ENCODE data around the gene LY86. TPM values are rescaled to one million over a fixed set of nuclear protein-coding genes. Genes with fewer than 3 reads are reported as not detected.

The LY86 gene
- total RNA-seq, 2 donors from 2014 or later = 0.96 to 2.4 TPM

DNA sequence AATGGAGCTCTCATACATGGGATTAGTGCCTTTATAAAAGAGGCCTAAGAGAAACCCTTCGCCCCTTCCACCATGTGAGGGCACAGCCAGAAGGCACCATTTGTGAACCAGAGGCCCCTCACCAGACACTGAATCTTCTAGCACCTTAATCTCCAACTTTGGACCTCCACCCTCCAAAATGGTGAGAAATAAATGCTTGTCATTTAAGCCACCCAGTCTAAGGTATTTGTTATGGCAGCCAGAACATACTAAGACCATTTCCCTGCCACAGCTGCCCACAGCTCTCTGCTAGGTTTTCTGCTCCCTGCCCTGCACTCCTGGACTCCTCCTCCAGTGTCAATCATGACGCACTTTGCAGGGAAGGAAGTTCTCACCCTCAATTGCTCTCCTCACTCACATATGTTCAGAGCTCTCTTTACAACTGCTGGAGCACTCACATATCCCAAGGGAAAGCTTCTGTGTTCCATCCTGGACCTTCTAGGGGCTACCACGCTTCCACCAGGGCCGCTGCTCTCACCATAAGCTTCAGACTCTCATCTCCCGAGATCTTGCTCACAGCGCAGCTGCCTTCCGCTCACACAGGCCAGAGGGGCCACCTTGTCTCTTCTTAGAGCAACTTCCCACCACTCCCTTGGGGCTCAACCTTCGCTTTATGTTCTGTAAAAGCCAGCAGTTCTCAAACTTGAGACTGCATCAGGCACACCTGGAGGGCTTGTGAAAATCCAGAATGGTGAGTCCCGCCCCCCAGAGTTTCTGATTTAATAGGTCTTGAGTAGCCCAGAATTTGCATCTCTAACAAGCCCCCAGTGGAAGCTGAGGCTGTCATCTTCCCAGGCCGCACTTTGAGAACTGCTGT, 1.6 kb upstream of the LY86 start:
- Mint-ChIP-seq H3K36me3 (peaks cover 7 to 23% of the 10 kb centered on the region in 2 donors), H3K27ac (peak overlapping the region in 1 of 2 donors; percentile 55), H3K9me3 (peaks cover 4 to 18% of the 10 kb centered on the region in 2 donors)
- DNase-seq (ENCODE audit: low spot score in 2 of 2) (no peak), ATAC-seq (peak; percentile 34 to 46)

- no peak for DNase-seq (ENCODE audit: low spot score in 2 of 2)
- H3K36me3 Mint-ChIP-seq = peaks cover 10 to 25% of the 10 kb centered on the region in 2 donors
- H3K27ac Mint-ChIP-seq = peak overlapping the region in 1 of 2 donors; percentile 55
- no peak for ATAC-seq
- peaks cover 4 to 14% of the 10 kb centered on the region in 2 donors for H3K9me3 Mint-ChIP-seq
Observed at GRCh38 chr6:6587696-6588063, 840 bp upstream of the LY86 start.

GRCh38 chr6:6588924-6589709, 597 bp downstream of the LY86 start:
- Mint-ChIP-seq H3K27ac (peak overlapping the region; percentile 55 to 63), H3K36me3 (peaks cover 10 to 26% of the 10 kb centered on the region in 2 donors), H3K9me3 (peaks cover 7 to 10% of the 10 kb centered on the region in 2 donors)
- ATAC-seq (peak; percentile 31 to 39), DNase-seq (ENCODE audit: low spot score in 2 of 2) (no peak)

DNA sequence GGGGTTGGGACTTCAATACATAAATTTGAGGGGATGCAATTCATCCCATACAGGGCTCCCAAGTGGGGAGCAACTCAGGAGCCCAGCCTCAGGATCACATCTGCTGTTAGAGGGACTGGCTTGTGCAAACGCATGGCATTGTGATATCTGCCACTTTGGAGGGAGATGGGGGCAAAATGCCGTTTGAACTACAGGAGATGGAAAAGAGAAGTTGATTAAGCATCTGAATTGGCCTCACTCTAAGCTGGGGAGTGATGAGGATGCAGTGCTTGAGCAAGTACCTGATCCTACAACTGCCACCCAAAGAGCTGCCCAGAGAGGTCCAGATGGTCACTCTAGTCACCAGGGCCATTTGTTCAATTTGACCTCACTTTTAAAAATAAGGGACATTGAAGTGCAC, 2.0 kb downstream of the LY86 start:
- peaks cover 10 to 25% of the 10 kb centered on the region in 2 donors for H3K36me3 Mint-ChIP-seq
- no peak overlapping the region for H3K27ac Mint-ChIP-seq
- peaks cover 7 to 14% of the 10 kb centered on the region in 2 donors for H3K9me3 Mint-ChIP-seq
- DNase-seq (ENCODE audit: low spot score in 2 of 2) (no peak), ATAC-seq (no peak)

DNA sequence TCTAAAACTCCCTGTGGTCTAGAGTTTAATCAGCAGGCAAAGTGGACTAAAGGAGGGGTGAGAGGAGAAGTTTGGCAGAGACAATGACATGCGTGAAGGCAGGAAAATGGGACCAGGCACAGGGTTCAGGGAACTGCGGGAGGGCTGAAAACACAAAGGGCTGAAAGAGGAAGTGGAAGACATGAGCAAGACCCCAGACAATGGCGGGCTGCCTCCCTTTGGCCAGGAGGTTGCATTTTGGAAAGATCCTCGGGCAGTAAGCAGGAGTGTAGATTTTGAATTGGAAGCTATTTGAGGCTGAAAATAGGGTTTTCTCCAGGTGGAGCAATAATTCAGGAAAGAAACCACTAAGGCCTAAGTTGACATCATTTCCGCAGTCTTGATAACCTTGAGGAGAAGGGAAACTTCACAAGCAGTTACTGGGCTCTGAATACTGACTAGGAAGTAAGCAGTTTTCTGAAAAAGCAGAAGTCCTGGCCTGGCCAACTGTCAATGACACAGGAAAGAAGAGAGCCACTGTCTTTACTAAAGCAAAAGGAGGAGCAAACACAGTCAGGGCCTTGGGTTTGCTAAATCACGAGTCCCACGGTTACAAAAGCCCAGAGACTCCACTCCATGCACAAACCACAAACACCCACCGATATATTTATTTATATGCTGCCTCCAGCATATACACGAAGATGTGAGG, 3.4 kb downstream of the LY86 start:
- no peak for ATAC-seq
- peaks cover 7 to 14% of the 10 kb centered on the region in 2 donors for H3K9me3 Mint-ChIP-seq
- H3K36me3 Mint-ChIP-seq = peaks cover 10 to 25% of the 10 kb centered on the region in 2 donors
- DNase-seq (ENCODE audit: low spot score in 2 of 2) = no peak
- H3K27ac Mint-ChIP-seq = peak overlapping the region; percentile 36 to 85

DNA sequence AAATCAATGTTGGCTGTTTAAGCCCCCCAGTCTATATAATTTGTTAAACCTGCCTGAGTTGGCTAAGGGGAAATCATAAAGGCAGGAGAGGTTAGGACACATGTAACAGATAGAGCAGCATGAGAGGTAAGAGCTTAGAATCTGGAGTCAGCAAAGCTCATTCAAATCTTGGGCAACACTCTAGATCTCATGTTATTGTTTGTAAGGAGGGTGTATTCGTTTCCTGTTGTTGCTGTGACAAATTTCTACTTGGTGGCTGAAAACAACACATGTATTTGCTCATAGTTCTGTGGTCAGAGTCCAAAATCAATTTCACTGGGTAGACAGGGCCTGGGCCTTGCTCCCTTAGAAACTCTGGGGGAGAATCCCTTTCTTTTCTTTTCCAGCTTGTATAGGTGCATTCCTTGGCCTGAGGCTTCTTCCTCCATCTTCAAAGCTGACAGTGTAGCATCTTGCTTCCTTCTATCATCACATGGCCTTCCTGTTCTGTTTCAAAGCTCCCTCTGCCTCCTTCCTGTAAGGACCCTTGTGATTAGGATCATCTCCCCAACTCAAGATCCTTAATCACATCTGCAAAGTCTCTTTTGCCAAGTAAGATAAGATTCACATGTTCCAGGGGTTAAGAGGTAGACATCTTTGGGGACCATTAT, 4.4 kb downstream of the LY86 start:
- H3K36me3 Mint-ChIP-seq = peaks cover 10 to 25% of the 10 kb centered on the region in 2 donors
- DNase-seq (ENCODE audit: low spot score in 2 of 2) = no peak
- ATAC-seq = no peak
- peak overlapping the region; percentile 36 to 85 for H3K27ac Mint-ChIP-seq
- H3K9me3 Mint-ChIP-seq = peaks cover 7 to 14% of the 10 kb centered on the region in 2 donors

- Mint-ChIP-seq H3K9me3 (peaks cover 7 to 14% of the 10 kb centered on the region in 2 donors), H3K27ac (no peak overlapping the region), H3K36me3 (peaks cover 10 to 25% of the 10 kb centered on the region in 2 donors)
- ATAC-seq (no peak), DNase-seq (ENCODE audit: low spot score in 2 of 2) (no peak)
Observed at GRCh38 chr6:6593867-6594468, 5.4 kb downstream of the LY86 start.

- DNase-seq (ENCODE audit: low spot score in 2 of 2) = no peak
- H3K36me3 Mint-ChIP-seq = peaks cover 10 to 25% of the 10 kb centered on the region in 2 donors
Observed at GRCh38 chr6:6595025-6595424, 6.5 kb downstream of the LY86 start.

GRCh38 chr6:6595952-6596351, 7.4 kb downstream of the LY86 start:
- Mint-ChIP-seq H3K27ac (no peak overlapping the region), H3K9me3 (peaks cover 7 to 16% of the 10 kb centered on the region in 2 donors), H3K36me3 (peaks cover 10 to 30% of the 10 kb centered on the region in 2 donors)
- no peak for DNase-seq (ENCODE audit: low spot score in 2 of 2)
- no peak for ATAC-seq

More at GRCh38 chr6:6595025-6595424, 6.5 kb downstream of the LY86 start:
- ATAC-seq = no peak
- Mint-ChIP-seq H3K27ac (no peak overlapping the region), H3K9me3 (peaks cover 7 to 14% of the 10 kb centered on the region in 2 donors)

DNA sequence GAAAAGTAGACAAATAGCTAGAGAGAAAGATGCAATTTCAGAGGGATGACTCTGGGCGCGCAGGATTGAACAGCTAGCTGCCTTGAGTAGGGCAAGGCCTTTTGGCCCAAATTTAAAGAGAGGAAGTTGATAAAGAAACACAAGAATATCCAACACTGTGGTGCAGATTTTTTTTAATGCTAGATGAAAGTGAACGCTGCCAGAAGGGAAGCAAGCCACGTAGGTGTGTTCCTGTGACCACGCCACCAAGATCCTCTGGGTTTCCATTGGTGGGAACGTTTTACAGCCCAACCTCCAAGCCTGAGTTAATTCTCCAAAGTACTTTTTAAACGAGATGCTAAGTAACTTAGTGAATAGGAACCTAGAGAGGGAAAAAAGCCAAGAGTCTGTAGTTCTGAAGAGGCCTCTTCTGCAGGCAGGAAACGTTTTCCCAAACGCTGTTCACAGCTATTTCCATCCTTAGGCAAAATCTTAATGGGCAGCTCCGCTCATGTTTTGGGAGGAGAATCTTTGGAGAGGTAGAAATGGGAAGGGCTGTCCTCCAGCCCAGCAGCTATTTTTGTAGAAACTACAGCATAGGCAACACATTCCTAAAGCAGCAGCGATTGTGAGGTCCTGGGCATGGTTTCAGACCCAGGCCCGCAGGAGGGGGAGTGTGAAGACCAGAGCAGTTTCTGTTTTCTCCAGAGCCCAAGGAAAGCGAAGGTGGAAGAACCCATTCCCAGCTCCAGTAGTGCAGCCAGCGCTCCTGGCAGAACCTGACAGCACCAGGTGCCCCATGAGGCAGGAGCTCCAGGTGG, 8.2 kb downstream of the LY86 start:
- Mint-ChIP-seq H3K36me3 (peaks cover 5 to 30% of the 10 kb centered on the region in 2 donors), H3K9me3 (peaks cover 4 to 16% of the 10 kb centered on the region in 2 donors), H3K27ac (no peak overlapping the region)
- no peak for ATAC-seq
- no peak for DNase-seq (ENCODE audit: low spot score in 2 of 2)

DNA sequence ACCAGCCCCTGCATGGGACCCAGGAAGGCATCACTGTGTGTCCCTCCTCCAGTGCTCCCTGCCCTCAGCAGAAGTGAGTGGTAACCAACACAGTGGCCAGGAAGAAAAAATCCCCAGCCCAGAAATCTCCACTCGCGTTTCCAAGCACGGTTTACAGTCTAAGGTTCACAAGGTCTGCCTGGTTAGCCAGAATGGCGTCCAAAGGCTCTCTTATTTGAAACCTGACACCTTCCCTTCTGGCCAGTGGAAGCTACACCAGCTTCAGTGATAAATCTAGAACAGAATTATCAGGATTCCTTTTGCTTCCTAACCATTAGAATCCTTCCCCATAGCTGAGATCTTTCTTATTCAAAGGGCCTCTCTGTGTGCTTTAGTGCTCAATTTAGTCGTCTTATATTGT, 9.2 kb downstream of the LY86 start:
- peaks cover 4 to 20% of the 10 kb centered on the region in 2 donors for H3K36me3 Mint-ChIP-seq
- no peak overlapping the region for H3K27ac Mint-ChIP-seq
- ATAC-seq (no peak), DNase-seq (ENCODE audit: low spot score in 2 of 2) (no peak)
- H3K9me3 Mint-ChIP-seq = peaks cover 3 to 16% of the 10 kb centered on the region in 2 donors

DNA sequence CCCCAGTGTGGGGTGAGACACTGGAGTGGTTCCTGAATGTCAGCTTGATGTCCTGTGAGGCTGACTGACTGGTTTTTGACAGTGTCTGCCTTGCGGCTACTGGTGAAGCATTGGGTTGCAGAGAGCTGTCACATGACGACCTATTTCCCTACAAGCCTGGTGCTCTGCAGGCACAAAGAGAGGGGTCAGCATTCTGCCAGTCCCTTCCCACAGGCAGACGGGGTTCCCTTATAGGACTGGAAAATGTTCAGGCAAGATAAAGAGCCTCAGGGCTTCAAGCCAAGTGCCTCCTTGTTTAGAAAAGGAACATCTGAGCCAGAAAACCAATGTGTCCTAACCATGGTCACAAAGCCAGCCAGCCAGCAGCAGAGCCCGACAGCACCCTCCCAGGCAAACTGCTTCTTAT, 11.0 kb downstream of the LY86 start:
- H3K36me3 Mint-ChIP-seq = peaks cover 4 to 16% of the 10 kb centered on the region in 2 donors
- H3K27ac Mint-ChIP-seq = no peak overlapping the region
- ATAC-seq = no peak
- H3K9me3 Mint-ChIP-seq = peaks cover 0 to 16% of the 10 kb centered on the region in 2 donors
- DNase-seq (ENCODE audit: low spot score in 2 of 2) = no peak

GRCh38 chr6:6600875-6601274, 12.4 kb downstream of the LY86 start:
- Mint-ChIP-seq H3K9me3 (peaks cover 0 to 14% of the 10 kb centered on the region in 2 donors), H3K27ac (peak overlapping the region in 1 of 2 donors; percentile 94), H3K36me3 (peaks cover 4 to 16% of the 10 kb centered on the region in 2 donors)
- ATAC-seq (no peak), DNase-seq (ENCODE audit: low spot score in 2 of 2) (no peak)

DNA sequence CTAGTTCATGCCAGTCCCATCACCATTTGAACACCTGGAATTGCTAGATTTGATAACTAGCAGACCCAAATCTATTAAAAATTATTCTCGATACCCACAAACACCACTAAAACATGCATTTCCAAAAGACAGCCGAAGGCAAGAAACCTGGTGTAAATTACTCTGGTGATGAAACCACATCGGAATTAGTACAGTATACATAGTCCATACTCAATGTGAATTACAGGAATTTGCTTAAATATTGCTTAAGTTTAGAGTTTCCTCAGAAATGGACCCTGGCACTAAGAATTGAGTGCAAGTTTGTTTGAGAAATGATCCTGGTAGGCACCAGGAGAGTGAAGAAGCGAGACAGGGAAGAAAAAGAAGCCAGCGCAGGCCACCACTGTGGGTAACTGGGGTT, 13.7 kb downstream of the LY86 start:
- no peak overlapping the region for H3K27ac Mint-ChIP-seq
- ATAC-seq (no peak), DNase-seq (ENCODE audit: low spot score in 2 of 2) (no peak)
- peaks cover 4 to 16% of the 10 kb centered on the region in 2 donors for H3K36me3 Mint-ChIP-seq
- peaks cover 0 to 14% of the 10 kb centered on the region in 2 donors for H3K9me3 Mint-ChIP-seq

GRCh38 chr6:6603317-6603716, 14.8 kb downstream of the LY86 start:
- Mint-ChIP-seq H3K9me3 (peaks cover 0 to 14% of the 10 kb centered on the region in 2 donors), H3K27ac (no peak overlapping the region), H3K36me3 (peaks cover 4 to 16% of the 10 kb centered on the region in 2 donors)
- ATAC-seq (no peak), DNase-seq (ENCODE audit: low spot score in 2 of 2) (no peak)

All from activated naive CD4-positive, alpha-beta T cell treated with anti-CD3 and anti-CD28 coated beads, Interleukin-2, amount 50 U/mL, for 72 hours (primary cell).